HG03175 (cell line): Measurements from ENCODE around the gene C5AR1.
"Not testable (repeated sequence)": the region's sequence is repeated elsewhere in the genome, so short reads cannot be mapped to it uniquely, and the experiment has no call there.

Experiments
- ATAC-seq: cut with Tn5 transposase; IDR thresholded peaks from one replicate; pipeline ENCODE4 v1.9.1; 2021; ENCODE audit warnings: mild to moderate bottlenecking, moderate library complexity; ENCODE audit not compliant: unreplicated experiment

C5AR1 gene

GRCh38 chr19:47283405-47284059 lies 26.1 kb upstream of the C5AR1 start:
- no peak for ATAC-seq

GRCh38 chr19:47284324-47284899 lies 25.2 kb upstream of the C5AR1 start:
- no peak for ATAC-seq

- no peak for ATAC-seq
Measured at GRCh38 chr19:47296036-47296435, 13.6 kb upstream of the C5AR1 start.

GRCh38 chr19:47300867-47301266 lies 8.8 kb upstream of the C5AR1 start:
- not testable (repeated sequence) for ATAC-seq

GRCh38 chr19:47302249-47302648 lies 7.4 kb upstream of the C5AR1 start:
- ATAC-seq: no peak

- ATAC-seq: no peak
Measured at GRCh38 chr19:47303966-47304365, 5.7 kb upstream of the C5AR1 start.

GRCh38 chr19:47305309-47305751 lies 4.3 kb upstream of the C5AR1 start:
- no peak for ATAC-seq

- ATAC-seq: no peak
Measured at GRCh38 chr19:47306303-47306702, 3.4 kb upstream of the C5AR1 start.

- ATAC-seq: no peak
Measured at GRCh38 chr19:47309038-47309437, 623 bp upstream of the C5AR1 start.

- no peak for ATAC-seq
Measured at GRCh38 chr19:47310323-47310722, 662 bp downstream of the C5AR1 start.

GRCh38 chr19:47310819-47311218 lies 1.2 kb downstream of the C5AR1 start:
- ATAC-seq: no peak

GRCh38 chr19:47312366-47313006 lies 2.8 kb downstream of the C5AR1 start:
- no peak for ATAC-seq

GRCh38 chr19:47313754-47314295 lies 4.2 kb downstream of the C5AR1 start:
- ATAC-seq: no peak

GRCh38 chr19:47315125-47315821 lies 5.6 kb downstream of the C5AR1 start:
- ATAC-seq: no peak

GRCh38 chr19:47316513-47316912 lies 6.9 kb downstream of the C5AR1 start:
- ATAC-seq: no peak

- ATAC-seq: no peak
Measured at GRCh38 chr19:47319923-47320871, 10.5 kb downstream of the C5AR1 start.

GRCh38 chr19:47321630-47322029 lies 12.0 kb downstream of the C5AR1 start:
- ATAC-seq: no peak

- ATAC-seq: no peak
Measured at GRCh38 chr19:47322058-47322457, 12.4 kb downstream of the C5AR1 start.

- no peak for ATAC-seq
Measured at GRCh38 chr19:47323409-47323808, 13.7 kb downstream of the C5AR1 start.

- ATAC-seq: no peak
Measured at GRCh38 chr19:47323872-47324271, 14.2 kb downstream of the C5AR1 start.
